GM12878 (cell line): ENCODE data around the gene TYRP1. TPM values are rescaled to one million over a fixed set of nuclear protein-coding genes. Genes with fewer than 3 reads are reported as not detected.

Source experiments
- ATAC-seq: fragments of 200-7000 bp; cut with Tn5 transposase; 3 replicates; pipeline ENCODE4 v1.9.1; 2020; ENCODE audit warnings: mild to moderate bottlenecking, moderate library complexity
- BruUV-seq: library from RNA; stranded (reverse); fragments of 400-500 nt; replicated peaks from 2 replicates; lab custom pipeline; 2021; lab: Mats Ljungman, UMichigan
- CTCF ChIA-PET: fragments of 300-600 bp; sonication (Branson Sonifier 250); formaldehyde crosslinking; extraction: SDS; loops from one replicate; lab custom pipeline; 2021; ENCODE audit warnings: inconsistent platforms; lab: Yijun Ruan, JAX
- POLR2A ChIA-PET: fragments of 350-600 bp; formaldehyde crosslinking; extraction: SDS; loops from one replicate; lab custom pipeline; 2021; ENCODE audit warnings: inconsistent platforms; lab: Charles Lee
- RAD21 ChIA-PET: fragments of 300-600 bp; sonication (Branson Sonifier 250); formaldehyde crosslinking; loops from one replicate; lab custom pipeline; 2023; ENCODE audit warnings: antibody characterized with exemption; ENCODE audit not compliant: unreplicated experiment; lab: Charles Lee
- SMC1A ChIA-PET: fragments of 300-600 bp; sonication (Branson Sonifier 250); formaldehyde crosslinking; loops from one replicate; lab custom pipeline; 2023; ENCODE audit not compliant: unreplicated experiment, uncharacterized antibody; lab: Charles Lee
- DNase-seq: peaks from one replicate; pipeline ENCODE4 v3.0.0-alpha.2; 2011; ENCODE audit warnings: low read depth, low spot score
- FAIRE-seq: peaks from 3 replicates; lab custom pipeline; 2011; peaks lifted over from hg19 to GRCh38; lab: Jason Lieb, UNC
- H2AFZ ChIP-seq: 2 replicates; pipeline ENCODE4 v1.6.0; 2011; ENCODE audit warnings: low read depth, low read length, control low read depth; ENCODE audit not compliant: control insufficient read depth
- H3K27ac ChIP-seq: 2 replicates; pipeline ENCODE4 v1.5.1; 2011; ENCODE audit warnings: control low read depth; ENCODE audit not compliant: control insufficient read depth, insufficient read depth
- H3K27me3 ChIP-seq, 2 experiments: replicated peaks in 1 of 2; 2 replicates each; pipeline versions ENCODE4 v1.6.0 to v1.6.1; 2011; ENCODE audit warnings: low read length in 1 of 2; ENCODE audit not compliant: control insufficient read depth in 2 of 2, insufficient read depth in 2 of 2
- H3K36me3 ChIP-seq, 2 experiments: 2 replicates each; pipeline ENCODE4 v1.5.1; 2011; ENCODE audit warnings: low read length in 1 of 2; ENCODE audit not compliant: control insufficient read depth in 2 of 2, insufficient read depth in 2 of 2
- H3K4me1 ChIP-seq: 2 replicates; pipeline ENCODE4 v1.6.1; 2011; ENCODE audit warnings: mild to moderate bottlenecking, low read length, moderate library complexity, mixed read lengths; ENCODE audit not compliant: control insufficient read depth, insufficient read depth
- H3K4me2 ChIP-seq: 2 replicates; pipeline ENCODE4 v1.6.0; 2011; ENCODE audit warnings: control low read depth; ENCODE audit not compliant: control insufficient read depth, insufficient read depth
- H3K4me3 ChIP-seq: fragments of 200-600 bp; sonication (generic); 2 replicates; pipeline ENCODE4 v1.5.1; 2016
- H3K79me2 ChIP-seq: 2 replicates; pipeline ENCODE4 v1.6.0; 2011; ENCODE audit warnings: low read length; ENCODE audit not compliant: control insufficient read depth, insufficient read depth
- H3K9ac ChIP-seq: 2 replicates; pipeline ENCODE4 v1.8.0; 2011; ENCODE audit warnings: low read length, control low read depth, mixed read lengths; ENCODE audit not compliant: control insufficient read depth, insufficient read depth
- H3K9me3 ChIP-seq: replicated peaks from 3 replicates; pipeline ENCODE4 v1.5.1; 2011; ENCODE audit warnings: mild to moderate bottlenecking, low read length; ENCODE audit not compliant: control insufficient read depth, insufficient read depth
- H4K20me1 ChIP-seq: 2 replicates; pipeline ENCODE4 v1.6.0; 2011; ENCODE audit not compliant: control insufficient read depth, insufficient read depth
- EZH2 ChIP-seq: IDR thresholded peaks from 2 replicates; pipeline ENCODE4 v1.6.1; 2012; ENCODE audit warnings: low read depth, mild to moderate bottlenecking, control low read depth, inconsistent platforms, low read length, borderline replicate concordance; ENCODE audit not compliant: control insufficient read depth
- PAX5 ChIP-seq: IDR thresholded peaks from 2 replicates; pipeline ENCODE4 v1.6.1; 2011; ENCODE audit warnings: low read depth, low read length, borderline replicate concordance
- RBBP5 ChIP-seq: fragments of 200-600 bp; sonication (generic); conservative IDR thresholded peaks from 2 replicates; pipeline ENCODE4 v1.6.1; 2016
- SMAD1 ChIP-seq: fragments of 450-650 bp; IDR thresholded peaks from 2 replicates; pipeline ENCODE4 v1.6.1; 2018; ENCODE audit warnings: mild to moderate bottlenecking, low read depth; ENCODE audit not compliant: partially characterized antibody
- ZNF274 ChIP-seq: IDR thresholded peaks from one replicate; pipeline ENCODE4 v1.8.0; 2011; ENCODE audit not compliant: insufficient read length, insufficient read depth
- ZSCAN29 ChIP-seq: fragments of 450-650 bp; IDR thresholded peaks from 2 replicates; pipeline ENCODE4 v1.6.1; 2017; ENCODE audit warnings: mild to moderate bottlenecking, moderate library complexity
- WGBS: methylation state at CpG from one replicate; pipeline ENCODE4 v1.1.6; 2016; ENCODE audit warnings: low lambda C conversion rate; ENCODE audit not compliant: insufficient replicate concordance, insufficient coverage; ENCODE audit errors: missing lambda C conversion rate; 5-methylcytosine and 5-hydroxymethylcytosine counted together
- in situ Hi-C: fragments of 300-500 bp; cut with MboI; formaldehyde crosslinking; loops from 9 replicates; pipeline ENCODE4 v1.14.3; 2018; ENCODE audit warnings: mixed read lengths
- intact Hi-C: fragments of 100-400 bp; cut with micrococcal nuclease; formaldehyde crosslinking; loops from one replicate; pipeline ENCODE4 v1.14.2; 2022; ENCODE audit not compliant: unreplicated experiment
- polyA plus RNA-seq, 11 experiments: library from polyadenylated mRNA; depleted of rRNA in 4 of 11; unstranded in 6 of 11; stranded (reverse) in 5 of 11; fragments of >200 nt; fragmentation: Nextera tagmentation in 4 of 11; fragmentation: Illumina TruSeq in 1 of 11; extraction: Ambion mirVana in 4 of 11; extraction: Trizol in 1 of 11; gene quantifications; 1 replicate in 1 of 11; 2 replicates in 10 of 11; pipeline versions ENCODE4 v1.2.1 to v1.2.3, GENCODE V29; 2011 to 2016; ENCODE audit warnings: inconsistent platforms in 2 of 11, missing spikeins in 2 of 11, low read depth in 1 of 11
- total RNA-seq, 4 experiments: library from RNA; depleted of rRNA in 3 of 4; stranded (reverse); fragments of >200 nt in 3 of 4; fragmentation: Illumina TruSeq in 1 of 4; extraction: Trizol in 1 of 4; gene quantifications; 2 replicates each; pipeline versions ENCODE4 v1.2.1 to v1.2.3, GENCODE V29; 2013 to 2021
- TF ChIP-seq, protein P1 (sequence below): fragments of 450-650 bp; IDR thresholded peaks from 2 replicates; pipeline ENCODE4 v1.6.1; 2018; ENCODE audit warnings: mild to moderate bottlenecking, low read depth, moderate library complexity; ENCODE audit not compliant: partially characterized antibody
- TF ChIP-seq, protein P2 (sequence below): IDR thresholded peaks from 2 replicates; pipeline ENCODE4 v1.6.1; 2011; ENCODE audit warnings: borderline replicate concordance, low read depth, mild to moderate bottlenecking, moderate library complexity, mixed read lengths, low read length; ENCODE audit not compliant: insufficient read depth; ENCODE audit errors: extremely low read length

The TYRP1 gene
- total and polyA plus RNA-seq, 10 of the 15 experiments (the other 5 are each of a cell fraction or from before 2014, with no cell fraction given) = 0.01 TPM; not detected in 9

DNA sequence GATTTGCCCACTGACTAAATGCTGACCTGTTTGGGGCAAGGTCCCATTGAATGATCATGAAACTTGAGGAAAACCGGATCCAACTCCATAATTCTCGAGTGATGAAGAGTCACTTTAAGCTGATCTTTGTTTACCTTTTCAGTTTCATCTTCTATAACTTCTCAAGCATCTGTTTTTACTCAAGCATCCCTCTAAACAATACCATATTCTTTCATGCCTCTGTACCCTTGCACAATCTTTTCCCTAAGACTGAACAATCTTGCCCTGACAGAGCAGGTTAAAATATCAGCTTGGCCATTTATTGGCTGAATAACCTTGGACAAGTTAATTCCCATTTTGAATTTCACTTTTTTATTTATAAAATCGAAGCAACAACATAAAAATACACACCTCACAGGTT lies 39.8 kb downstream of the TYRP1 start:
- no peaks in the 10 kb centered on the region for H4K20me1 ChIP-seq
- no peaks in the 10 kb centered on the region for H3K79me2 ChIP-seq
- 22% methylated on average over 3 of the region's 3 CpGs for WGBS
- FAIRE-seq (no peak), DNase-seq (no peak), ATAC-seq (no peak)
- ChIA-PET SMC1A (interaction anchor here (1.4 kb wide), 1 partner anchor 39 kb away, joined by 4 read pairs; no protein-coding TSS in a partner anchor), POLR2A (no interaction called here), CTCF (interaction anchor here (1.3 to 1.9 kb wide), 2 partner anchors 10 to 43 kb away, joined by 3 to 6 read pairs; no protein-coding TSS in a partner anchor), RAD21 (no interaction called here)
- no peak overlapping the region for H3K4me2 ChIP-seq
- BruUV-seq = no TSS peak
- H3K36me3 ChIP-seq = no peaks in the 10 kb centered on the region
- H2AFZ ChIP-seq = no peak overlapping the region
- in situ Hi-C loops = no loop called here
- H3K27ac ChIP-seq = no peak overlapping the region
- H3K4me1 ChIP-seq = no peaks in the 10 kb centered on the region
- no peak overlapping the region for H3K9ac ChIP-seq
- no peak overlapping the region for H3K4me3 ChIP-seq
- intact Hi-C loops = no loop called here
- no peaks in the 10 kb centered on the region for H3K27me3 ChIP-seq
- TF ChIP-seq, protein P1, sequence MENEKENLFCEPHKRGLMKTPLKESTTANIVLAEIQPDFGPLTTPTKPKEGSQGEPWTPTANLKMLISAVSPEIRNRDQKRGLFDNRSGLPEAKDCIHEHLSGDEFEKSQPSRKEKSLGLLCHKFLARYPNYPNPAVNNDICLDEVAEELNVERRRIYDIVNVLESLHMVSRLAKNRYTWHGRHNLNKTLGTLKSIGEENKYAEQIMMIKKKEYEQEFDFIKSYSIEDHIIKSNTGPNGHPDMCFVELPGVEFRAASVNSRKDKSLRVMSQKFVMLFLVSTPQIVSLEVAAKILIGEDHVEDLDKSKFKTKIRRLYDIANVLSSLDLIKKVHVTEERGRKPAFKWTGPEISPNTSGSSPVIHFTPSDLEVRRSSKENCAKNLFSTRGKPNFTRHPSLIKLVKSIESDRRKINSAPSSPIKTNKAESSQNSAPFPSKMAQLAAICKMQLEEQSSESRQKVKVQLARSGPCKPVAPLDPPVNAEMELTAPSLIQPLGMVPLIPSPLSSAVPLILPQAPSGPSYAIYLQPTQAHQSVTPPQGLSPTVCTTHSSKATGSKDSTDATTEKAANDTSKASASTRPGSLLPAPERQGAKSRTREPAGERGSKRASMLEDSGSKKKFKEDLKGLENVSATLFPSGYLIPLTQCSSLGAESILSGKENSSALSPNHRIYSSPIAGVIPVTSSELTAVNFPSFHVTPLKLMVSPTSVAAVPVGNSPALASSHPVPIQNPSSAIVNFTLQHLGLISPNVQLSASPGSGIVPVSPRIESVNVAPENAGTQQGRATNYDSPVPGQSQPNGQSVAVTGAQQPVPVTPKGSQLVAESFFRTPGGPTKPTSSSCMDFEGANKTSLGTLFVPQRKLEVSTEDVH = no peak
- TF ChIP-seq PAX5 = no peak
- TF ChIP-seq EZH2 = no peak
- no peak for TF ChIP-seq ZSCAN29
- TF ChIP-seq SMAD1 = no peak
- no peak for TF ChIP-seq ZNF274
- no peak for TF ChIP-seq RBBP5
- TF ChIP-seq, protein P2, sequence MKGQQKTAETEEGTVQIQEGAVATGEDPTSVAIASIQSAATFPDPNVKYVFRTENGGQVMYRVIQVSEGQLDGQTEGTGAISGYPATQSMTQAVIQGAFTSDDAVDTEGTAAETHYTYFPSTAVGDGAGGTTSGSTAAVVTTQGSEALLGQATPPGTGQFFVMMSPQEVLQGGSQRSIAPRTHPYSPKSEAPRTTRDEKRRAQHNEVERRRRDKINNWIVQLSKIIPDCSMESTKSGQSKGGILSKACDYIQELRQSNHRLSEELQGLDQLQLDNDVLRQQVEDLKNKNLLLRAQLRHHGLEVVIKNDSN = no peak
- no peaks in the 10 kb centered on the region; the same call in 2 of the 3 replicates for H3K9me3 ChIP-seq
